ENCODE measurements around the gene QPCT. TPM values are rescaled to one million over a fixed set of nuclear protein-coding genes. Genes with fewer than 3 reads are reported as not detected.

The QPCT gene
- total RNA-seq, 2 experiments from 2014 or later: 0.43 to 0.68 TPM

DNA sequence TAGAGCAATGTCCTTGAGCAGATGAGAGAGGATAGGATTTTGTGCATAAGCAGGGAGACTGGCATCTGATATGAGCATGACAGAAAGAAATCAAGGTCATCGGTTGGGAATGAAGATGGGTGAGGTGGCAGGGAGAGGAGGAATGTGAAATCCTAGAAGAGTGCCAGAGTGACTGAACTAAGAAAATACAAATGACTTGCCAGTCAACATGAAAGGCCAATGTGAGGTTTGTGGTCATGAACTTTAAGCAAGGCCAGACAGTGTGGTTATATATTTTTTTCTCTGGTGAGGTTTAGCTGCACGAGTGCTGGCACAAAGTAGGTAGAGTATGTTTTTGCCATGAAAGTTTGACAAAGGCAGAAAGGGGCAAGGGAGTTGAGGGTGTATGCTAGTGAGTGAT lies 21.2 kb downstream of the QPCT start:
- peak; percentile 22 for DNase-seq
- Mint-ChIP-seq H3K27me3 (peaks cover 31% of the 10 kb centered on the region), H3K4me1 (ENCODE audit: low read depth) (no peaks in the 10 kb centered on the region), H3K27ac (no peak overlapping the region), H3K9me3 (no peaks in the 10 kb centered on the region), H3K36me3 (no peaks in the 10 kb centered on the region), H3K4me3 (no peak overlapping the region)
- ChIA-PET CTCF (interaction anchor here (1.8 to 2.8 kb wide), 2 partner anchors 11 to 25 kb away, joined by 5 to 11 read pairs; no protein-coding TSS in a partner anchor), POLR2A (interaction anchor here (2.7 to 3.2 kb wide), 2 partner anchors 11 to 25 kb away, joined by 13 to 40 read pairs; no protein-coding TSS in a partner anchor)
- intact Hi-C loops (cut with micrococcal nuclease): loop anchor here (1.0 to 5.0 kb wide), 3 partner anchors 11 to 1762 kb away; no protein-coding TSS in a partner anchor

DNA sequence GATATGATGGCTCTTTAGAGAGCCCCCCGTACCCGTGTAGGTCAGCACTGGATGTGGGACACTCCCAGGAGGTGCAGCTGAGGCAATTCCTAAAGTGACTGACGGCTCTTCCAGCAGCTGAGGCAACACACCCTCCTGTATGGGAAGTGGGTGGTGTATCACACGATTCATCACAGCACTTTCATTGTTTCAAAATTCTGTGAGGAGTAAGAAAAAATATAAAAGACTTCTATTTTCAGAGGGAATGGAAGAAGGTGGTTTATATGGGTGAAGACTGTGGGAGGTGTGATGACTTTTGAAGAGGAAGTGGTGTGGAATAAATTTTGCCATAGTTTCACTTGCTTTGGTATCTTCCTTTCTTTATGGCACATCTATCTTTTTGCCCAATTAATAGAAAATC lies 22.3 kb downstream of the QPCT start:
- DNase-seq: peak; percentile 36
- ChIA-PET CTCF (interaction anchor here (0.6 to 2.8 kb wide), 5 partner anchors 8 to 197 kb away, joined by 3 to 11 read pairs (median 4); no protein-coding TSS in a partner anchor), POLR2A (interaction anchor here (0.7 to 3.2 kb wide), 5 partner anchors 10 to 67 kb away, joined by 3 to 40 read pairs (median 4); no protein-coding TSS in a partner anchor)
- intact Hi-C loops (cut with micrococcal nuclease): loop anchor here (5.0 kb wide), 1 partner anchor 1761 kb away; no protein-coding TSS in a partner anchor
- Mint-ChIP-seq H3K27ac (no peak overlapping the region), H3K36me3 (no peaks in the 10 kb centered on the region), H3K4me3 (no peak overlapping the region), H3K4me1 (ENCODE audit: low read depth) (no peaks in the 10 kb centered on the region), H3K9me3 (no peaks in the 10 kb centered on the region), H3K27me3 (peaks cover 39% of the 10 kb centered on the region)

GRCh38 chr2:37367310-37367709 lies 22.9 kb downstream of the QPCT start:
- CTCF ChIA-PET: interaction anchor here (0.9 to 2.8 kb wide), 4 partner anchors 10 to 510 kb away, joined by 3 to 11 read pairs (median 4); no protein-coding TSS in a partner anchor
- Mint-ChIP-seq H3K4me1 (ENCODE audit: low read depth) (no peaks in the 10 kb centered on the region), H3K9me3 (no peaks in the 10 kb centered on the region), H3K4me3 (no peak overlapping the region), H3K36me3 (no peaks in the 10 kb centered on the region), H3K27ac (no peak overlapping the region), H3K27me3 (peaks cover 41% of the 10 kb centered on the region)
- intact Hi-C loops (cut with micrococcal nuclease): loop anchor here (5.0 kb wide), 1 partner anchor 1760 kb away; no protein-coding TSS in a partner anchor
- POLR2A ChIA-PET: interaction anchor here (1.0 to 3.2 kb wide), 4 partner anchors 9 to 49 kb away, joined by 3 to 40 read pairs (median 8); no protein-coding TSS in a partner anchor
- DNase-seq: no peak

DNA sequence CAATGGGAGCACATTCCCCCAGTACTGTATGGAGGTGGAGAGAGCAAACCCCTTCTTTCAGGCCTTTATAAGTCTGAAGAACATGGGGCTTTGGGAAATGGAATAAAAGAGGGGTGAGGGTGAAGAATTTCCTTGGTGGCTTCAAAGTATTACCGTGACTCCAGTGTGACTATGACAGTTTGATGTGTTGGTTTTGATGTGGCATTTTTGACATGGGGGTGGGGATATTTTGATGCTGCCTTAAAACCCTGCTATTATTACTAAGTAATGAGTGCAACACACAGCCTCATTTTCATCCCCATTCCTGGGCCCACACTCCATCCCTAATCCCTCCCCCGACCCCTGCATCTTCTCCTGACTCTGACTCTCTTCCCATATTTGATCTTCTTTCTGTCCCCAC lies 23.6 kb downstream of the QPCT start:
- no peak for DNase-seq
- H3K27ac Mint-ChIP-seq: no peak overlapping the region
- H3K4me1 Mint-ChIP-seq (ENCODE audit: low read depth): no peaks in the 10 kb centered on the region
- no peaks in the 10 kb centered on the region for H3K36me3 Mint-ChIP-seq
- intact Hi-C loops (cut with micrococcal nuclease): loop anchor here (5.0 kb wide), 1 partner anchor 1759 kb away; no protein-coding TSS in a partner anchor
- no peak overlapping the region for H3K4me3 Mint-ChIP-seq
- ChIA-PET CTCF (interaction anchor here (0.9 to 2.8 kb wide), 3 partner anchors 9 to 509 kb away, joined by 3 to 11 read pairs (median 4); no protein-coding TSS in a partner anchor), POLR2A (interaction anchor here (0.6 to 3.2 kb wide), 4 partner anchors 8 to 50 kb away, joined by 3 to 40 read pairs (median 8); no protein-coding TSS in a partner anchor)
- no peaks in the 10 kb centered on the region for H3K9me3 Mint-ChIP-seq
- H3K27me3 Mint-ChIP-seq: peaks cover 40% of the 10 kb centered on the region

DNA sequence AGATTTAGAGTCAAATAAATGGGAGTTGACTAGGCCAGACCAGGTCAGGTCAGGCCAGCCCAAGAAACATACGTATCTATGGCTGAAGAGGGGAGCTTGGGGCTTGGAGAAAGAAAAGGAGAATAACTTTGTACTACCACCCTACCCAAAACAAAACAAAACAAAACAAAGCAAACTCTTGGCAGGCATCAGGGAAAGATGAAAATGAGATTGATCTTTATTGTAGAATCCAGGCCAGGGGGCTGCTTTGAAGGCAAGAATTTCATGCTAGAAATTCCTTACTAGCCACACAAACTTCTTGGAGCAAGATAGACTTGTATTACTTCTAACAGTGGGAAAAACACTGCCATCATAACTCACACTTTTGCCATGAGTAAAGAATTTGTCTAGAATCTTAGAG lies 26.2 kb downstream of the QPCT start:
- H3K4me1 Mint-ChIP-seq (ENCODE audit: low read depth): peaks cover 7% of the 10 kb centered on the region
- H3K9me3 Mint-ChIP-seq: no peaks in the 10 kb centered on the region
- H3K27me3 Mint-ChIP-seq: peaks cover 54% of the 10 kb centered on the region
- POLR2A ChIA-PET: no interaction called here
- no peaks in the 10 kb centered on the region for H3K36me3 Mint-ChIP-seq
- H3K4me3 Mint-ChIP-seq: no peak overlapping the region
- CTCF ChIA-PET: no interaction called here
- H3K27ac Mint-ChIP-seq: no peak overlapping the region
- intact Hi-C loops (cut with micrococcal nuclease): loop anchor here (10.0 kb wide), 1 partner anchor 206 kb away; no protein-coding TSS in a partner anchor
- no peak for DNase-seq

GRCh38 chr2:37372000-37372399 lies 27.6 kb downstream of the QPCT start:
- Mint-ChIP-seq H3K27ac (no peak overlapping the region), H3K36me3 (no peaks in the 10 kb centered on the region), H3K4me3 (no peak overlapping the region), H3K9me3 (no peaks in the 10 kb centered on the region), H3K4me1 (ENCODE audit: low read depth) (peaks cover 20% of the 10 kb centered on the region), H3K27me3 (peaks cover 59% of the 10 kb centered on the region)
- DNase-seq: no peak
- ChIA-PET CTCF (interaction anchor here (0.6 kb wide), 1 partner anchor 120 kb away, joined by 4 read pairs; no protein-coding TSS in a partner anchor), POLR2A (no interaction called here)
- intact Hi-C loops (cut with micrococcal nuclease): loop anchor here (10.0 kb wide), 1 partner anchor 207 kb away; no protein-coding TSS in a partner anchor

DNA sequence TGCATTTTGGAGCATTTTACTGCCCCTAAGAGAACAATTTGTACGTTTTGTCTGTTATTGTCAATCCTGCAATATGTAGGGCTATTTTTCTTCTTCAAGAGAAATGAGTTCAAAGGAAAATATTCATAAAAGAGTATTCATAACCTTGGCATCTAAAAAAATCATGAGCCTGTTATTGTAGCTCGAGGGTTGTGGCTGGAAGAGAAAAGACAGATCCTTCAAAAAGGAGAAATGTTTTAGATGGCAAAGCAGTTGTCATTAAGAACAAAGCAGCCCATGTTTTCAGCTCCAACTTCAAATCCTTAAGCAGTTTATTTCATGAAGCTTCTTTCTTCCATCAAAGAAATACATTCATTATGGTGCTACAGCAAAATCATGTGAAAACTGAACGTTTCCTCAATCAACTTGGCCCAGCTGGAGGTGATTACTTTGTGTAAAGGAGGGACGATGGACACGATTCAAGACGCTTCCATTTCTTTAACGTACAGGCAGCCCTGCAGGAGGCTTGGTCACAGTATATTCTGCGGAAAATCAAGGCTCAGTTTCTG lies 31.4 kb downstream of the QPCT start:
- ChIA-PET CTCF (interaction anchor here (1.3 to 3.8 kb wide), 6 partner anchors 14 to 502 kb away, joined by 4 to 28 read pairs (median 8); partner anchors contain the start of gene PRKD3), POLR2A (interaction anchor here (0.6 to 3.6 kb wide), 7 partner anchors 9 to 395 kb away, joined by 3 to 40 read pairs (median 5); partner anchors contain the start of genes CEBPZ, NDUFAF7 and PRKD3)
- DNase-seq: no peak
- H3K4me1 Mint-ChIP-seq (ENCODE audit: low read depth): peaks cover 30% of the 10 kb centered on the region
- peak overlapping the region; percentile 3 for H3K4me3 Mint-ChIP-seq
- peak overlapping the region; percentile 58 for H3K27ac Mint-ChIP-seq
- no peaks in the 10 kb centered on the region for H3K9me3 Mint-ChIP-seq
- H3K27me3 Mint-ChIP-seq: peaks cover 61% of the 10 kb centered on the region
- H3K36me3 Mint-ChIP-seq: no peaks in the 10 kb centered on the region
- intact Hi-C loops (cut with micrococcal nuclease): loop anchor here (1.0 to 10.0 kb wide), 9 partner anchors 11 to 496 kb away; partner anchors contain the start of gene STRN

GRCh38 chr2:37376421-37377186 lies 32.2 kb downstream of the QPCT start:
- Mint-ChIP-seq H3K9me3 (no peaks in the 10 kb centered on the region), H3K4me1 (ENCODE audit: low read depth) (peaks cover 30% of the 10 kb centered on the region), H3K27ac (peak overlapping the region; percentile 58), H3K4me3 (peak overlapping the region; percentile 20), H3K27me3 (peaks cover 53% of the 10 kb centered on the region), H3K36me3 (no peaks in the 10 kb centered on the region)
- intact Hi-C loops (cut with micrococcal nuclease): loop anchor here (1.0 to 10.0 kb wide), 9 partner anchors 11 to 496 kb away; partner anchors contain the start of gene STRN
- CTCF ChIA-PET: interaction anchor here (0.9 to 3.8 kb wide), 9 partner anchors 10 to 501 kb away, joined by 3 to 28 read pairs (median 8); partner anchors contain the start of gene PRKD3
- POLR2A ChIA-PET: interaction anchor here (0.6 to 3.6 kb wide), 9 partner anchors 10 to 394 kb away, joined by 3 to 40 read pairs (median 4); partner anchors contain the start of genes CEBPZ, CEBPZOS, NDUFAF7 and PRKD3
- peak; percentile 53 for DNase-seq

DNA sequence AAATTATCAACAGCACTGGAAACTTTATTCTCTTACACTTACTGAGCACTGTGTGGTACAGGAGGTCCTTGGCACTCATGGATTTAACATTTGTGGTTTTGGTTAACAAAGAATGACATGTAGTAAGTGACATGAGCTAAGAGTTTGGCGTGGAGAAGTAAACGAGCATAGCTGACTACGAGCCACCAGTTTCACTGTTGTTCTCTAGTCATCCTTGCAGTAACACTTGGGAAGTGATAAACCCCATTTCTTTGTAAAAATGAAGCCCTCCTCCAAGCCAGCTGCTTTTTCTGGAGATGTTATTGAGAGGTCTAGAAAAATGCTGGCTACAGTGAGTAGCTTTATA lies 32.7 kb downstream of the QPCT start:
- POLR2A ChIA-PET: interaction anchor here (1.1 to 3.6 kb wide), 7 partner anchors 10 to 180 kb away, joined by 3 to 40 read pairs (median 4); partner anchors contain the start of genes CEBPZ, CEBPZOS, NDUFAF7 and PRKD3
- CTCF ChIA-PET: interaction anchor here (0.8 to 3.8 kb wide), 10 partner anchors 10 to 500 kb away, joined by 3 to 28 read pairs (median 7); partner anchors contain the start of gene PRKD3
- H3K27me3 Mint-ChIP-seq: peaks cover 47% of the 10 kb centered on the region
- H3K36me3 Mint-ChIP-seq: no peaks in the 10 kb centered on the region
- intact Hi-C loops (cut with micrococcal nuclease): loop anchor here (2.0 to 10.0 kb wide), 4 partner anchors 210 to 410 kb away; partner anchors contain the start of gene STRN
- H3K4me3 Mint-ChIP-seq: no peak overlapping the region
- no peak overlapping the region for H3K27ac Mint-ChIP-seq
- peak; percentile 60 for DNase-seq
- no peaks in the 10 kb centered on the region for H3K9me3 Mint-ChIP-seq
- H3K4me1 Mint-ChIP-seq (ENCODE audit: low read depth): peaks cover 30% of the 10 kb centered on the region

- intact Hi-C loops (cut with micrococcal nuclease): loop anchor here (5.0 to 10.0 kb wide), 3 partner anchors 214 to 411 kb away; partner anchors contain the start of gene STRN
- POLR2A ChIA-PET: interaction anchor here (3.6 kb wide), 1 partner anchor 12 kb away, joined by 33 read pairs; no protein-coding TSS in a partner anchor
- no peaks in the 10 kb centered on the region for H3K36me3 Mint-ChIP-seq
- no peak overlapping the region for H3K27ac Mint-ChIP-seq
- peaks cover 39% of the 10 kb centered on the region for H3K27me3 Mint-ChIP-seq
- H3K4me1 Mint-ChIP-seq (ENCODE audit: low read depth): peaks cover 30% of the 10 kb centered on the region
- no peak overlapping the region for H3K4me3 Mint-ChIP-seq
- H3K9me3 Mint-ChIP-seq: no peaks in the 10 kb centered on the region
- no peak for DNase-seq
- CTCF ChIA-PET: interaction anchor here (1.5 to 3.8 kb wide), 2 partner anchors 12 to 499 kb away, joined by 6 to 28 read pairs; no protein-coding TSS in a partner anchor
Measured at GRCh38 chr2:37378411-37378810, 34.0 kb downstream of the QPCT start.

- DNase-seq: no peak
- intact Hi-C loops (cut with micrococcal nuclease): loop anchor here (5.0 to 10.0 kb wide), 3 partner anchors 215 to 413 kb away; partner anchors contain the start of gene STRN
- Mint-ChIP-seq H3K4me1 (ENCODE audit: low read depth) (peaks cover 29% of the 10 kb centered on the region), H3K9me3 (no peaks in the 10 kb centered on the region), H3K36me3 (no peaks in the 10 kb centered on the region), H3K4me3 (no peak overlapping the region), H3K27ac (no peak overlapping the region), H3K27me3 (peaks cover 30% of the 10 kb centered on the region)
- POLR2A ChIA-PET: no interaction called here
- CTCF ChIA-PET: interaction anchor here (1.4 kb wide), 1 partner anchor 497 kb away, joined by 6 read pairs; no protein-coding TSS in a partner anchor
Measured at GRCh38 chr2:37379881-37380296, 35.5 kb downstream of the QPCT start.
